Tibial artery (tissue), 4 donors: ENCODE results near the gene KIF26B.

ENCODE experiments used
- DNase-seq, 2 donors: peaks; one replicate each; pipeline ENCODE4 v3.0.0-alpha.2; 2019
- H3K27ac ChIP-seq, 2 donors: fragments of 200-600 bp; sonication (generic) in 1 of 2; 1 replicate in 1 of 2; 2 replicates in 1 of 2; pipeline ENCODE4 v1.5.1; 2018 to 2019; ENCODE audit warnings: mild to moderate bottlenecking in 1 of 2
- H3K27me3 ChIP-seq, 2 donors: fragments of 200-600 bp; sonication (generic) in 1 of 2; one replicate each; pipeline versions ENCODE4 v1.5.1 to v1.6.0; 2016 to 2019
- H3K36me3 ChIP-seq, 3 donors: fragments of 200-600 bp; sonication (generic) in 2 of 3; one replicate each; pipeline ENCODE4 v1.5.1; 2016 to 2019; ENCODE audit warnings: mild to moderate bottlenecking in 2 of 3
- H3K4me1 ChIP-seq, 4 donors: fragments of 200-600 bp; sonication (generic) in 2 of 4; 1 replicate in 3 of 4; 2 replicates in 1 of 4; pipeline ENCODE4 v1.5.1; 2016 to 2019
- H3K4me3 ChIP-seq, 2 donors: fragments of 200-600 bp; sonication (generic) in 1 of 2; 1 replicate in 1 of 2; 2 replicates in 1 of 2; pipeline ENCODE4 v1.5.1; 2018 to 2019; ENCODE audit warnings: mild to moderate bottlenecking in 2 of 2
- H3K9me3 ChIP-seq, 3 donors: fragments of 200-600 bp; sonication (generic) in 1 of 3; one replicate each; pipeline ENCODE4 v1.5.1; 2016 to 2019
- CTCF ChIP-seq, 2 experiments: fragments of 200-600 bp in 1 of 2; fragments of 450-650 bp in 1 of 2; IDR thresholded peaks; one replicate each; pipeline ENCODE4 v1.5.1; 2017 to 2019; ENCODE audit warnings: antibody characterized with exemption in 2 of 2, mild to moderate bottlenecking in 1 of 2, moderate library complexity in 1 of 2
- intact Hi-C: fragments of 100-400 bp; cut with DNase I; formaldehyde crosslinking; loops from one replicate; pipeline ENCODE4 v1.15.0; 2023; ENCODE audit warnings: low total_unique reads

The KIF26B gene

DNA sequence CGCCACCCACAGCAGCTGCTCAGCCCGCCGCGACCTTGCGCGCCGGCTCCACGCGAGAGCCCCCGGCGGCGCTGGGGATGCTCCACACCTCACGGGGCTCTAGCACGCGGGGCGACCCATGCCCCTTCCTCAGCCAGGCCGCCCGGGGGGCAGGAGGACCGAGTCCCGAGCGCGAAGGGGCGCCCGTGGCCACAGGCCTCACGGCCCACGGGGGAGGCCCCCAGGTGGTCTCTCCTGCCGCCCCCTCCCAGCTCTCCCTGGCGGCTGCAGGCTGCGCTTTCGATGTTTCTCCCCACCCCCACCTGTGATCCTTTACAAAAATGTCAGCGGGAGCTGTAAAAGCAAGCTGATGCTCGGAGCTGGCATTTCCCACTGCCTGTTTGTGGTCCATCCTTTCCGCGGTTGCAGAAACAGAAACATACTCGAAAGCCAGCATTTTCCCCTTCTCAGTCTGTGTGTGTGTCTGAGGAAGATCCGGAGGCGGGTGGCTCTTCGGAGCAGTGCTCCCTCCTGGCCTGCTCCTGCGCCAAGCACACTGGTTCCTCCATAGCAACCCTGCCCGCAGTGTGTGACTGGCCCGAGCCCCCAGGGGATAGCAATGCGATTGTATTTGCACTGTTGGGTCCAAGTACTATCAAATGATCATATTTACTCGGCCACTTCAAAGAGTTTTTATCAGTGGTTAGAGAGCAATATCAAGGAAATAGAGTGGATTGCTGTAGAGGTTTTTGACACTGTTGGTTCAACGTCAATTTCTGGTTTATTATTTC is 2.1 kb downstream of the KIF26B start:
- Histone ChIP-seq H3K27ac (no peak overlapping the region), H3K27me3 (peaks cover 0 to 57% of the 10 kb centered on the region in 2 donors), H3K9me3 (no peaks in the 10 kb centered on the region), H3K4me3 (peak overlapping the region; percentile 47 to 57), H3K36me3 (no peaks in the 10 kb centered on the region), H3K4me1 (peaks cover 7 to 44% (median 40%) of the 10 kb centered on the region in 4 donors)
- intact Hi-C loops, result loop anchor here (10.0 kb wide), 3 partner anchors 282 to 1338 kb away; no protein-coding TSS in a partner anchor
- no peak for TF ChIP-seq CTCF (IDR thresholded peaks at IDR 0.05)
- DNase-seq, result no peak

DNA sequence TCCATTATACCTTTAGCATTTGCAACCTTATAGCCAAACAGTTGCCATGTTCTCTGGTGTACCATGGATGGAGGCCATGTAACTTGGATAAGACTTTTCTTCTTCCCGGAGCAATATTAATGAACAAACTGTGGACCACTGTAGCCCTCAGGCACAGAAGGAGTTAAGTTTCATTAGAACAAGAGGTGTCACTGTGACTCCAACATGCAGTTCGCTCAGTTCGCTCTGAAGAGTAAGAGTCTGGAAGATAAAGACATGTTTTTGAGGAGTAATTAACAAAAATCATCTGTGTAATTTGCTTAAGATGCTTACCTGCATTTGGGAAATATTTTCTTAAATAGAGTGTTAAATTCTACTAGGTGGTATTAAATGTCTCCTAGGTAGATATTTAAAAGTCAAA is 4.1 kb downstream of the KIF26B start:
- DNase-seq, result no peak
- Histone ChIP-seq H3K27ac (no peak overlapping the region), H3K4me1 (peaks cover 7 to 34% (median 30%) of the 10 kb centered on the region in 4 donors), H3K9me3 (no peaks in the 10 kb centered on the region), H3K36me3 (no peaks in the 10 kb centered on the region), H3K4me3 (no peak overlapping the region), H3K27me3 (peaks cover 0 to 60% of the 10 kb centered on the region in 2 donors)
- intact Hi-C loops, result loop anchor here (10.0 kb wide), 3 partner anchors 284 to 1336 kb away; no protein-coding TSS in a partner anchor
- no peak for TF ChIP-seq CTCF (IDR thresholded peaks at IDR 0.05)

DNA sequence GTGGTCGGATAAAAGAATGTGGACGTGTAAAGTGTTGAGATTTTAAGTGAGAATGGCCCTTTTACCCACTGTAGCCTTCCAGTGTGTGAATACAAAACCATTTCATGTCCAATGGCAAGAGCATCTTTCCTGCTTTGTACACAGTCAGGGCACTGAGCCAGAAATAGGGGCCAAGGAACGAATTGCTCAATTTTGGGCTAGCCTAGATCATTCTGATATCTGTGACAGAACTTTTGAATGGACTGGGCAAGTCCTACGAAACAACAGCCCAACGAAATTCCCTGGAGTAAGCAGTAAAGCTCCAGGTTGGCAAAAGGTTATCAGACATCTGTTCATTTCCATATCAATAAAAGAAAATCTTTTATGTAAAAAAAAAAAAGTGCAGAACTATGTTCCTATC is 5.5 kb downstream of the KIF26B start:
- no peaks in the 10 kb centered on the region for H3K36me3 ChIP-seq
- H3K27ac ChIP-seq, result no peak overlapping the region
- H3K27me3 ChIP-seq, result peaks cover 0 to 60% of the 10 kb centered on the region in 2 donors
- no peak for TF ChIP-seq CTCF (IDR thresholded peaks at IDR 0.05)
- H3K4me1 ChIP-seq, result peaks cover 4 to 20% (median 18%) of the 10 kb centered on the region in 4 donors
- H3K4me3 ChIP-seq, result no peak overlapping the region
- intact Hi-C loops, result no loop called here
- no peaks in the 10 kb centered on the region for H3K9me3 ChIP-seq
- DNase-seq, result peak in 1 of 2 donors; percentile 56

DNA sequence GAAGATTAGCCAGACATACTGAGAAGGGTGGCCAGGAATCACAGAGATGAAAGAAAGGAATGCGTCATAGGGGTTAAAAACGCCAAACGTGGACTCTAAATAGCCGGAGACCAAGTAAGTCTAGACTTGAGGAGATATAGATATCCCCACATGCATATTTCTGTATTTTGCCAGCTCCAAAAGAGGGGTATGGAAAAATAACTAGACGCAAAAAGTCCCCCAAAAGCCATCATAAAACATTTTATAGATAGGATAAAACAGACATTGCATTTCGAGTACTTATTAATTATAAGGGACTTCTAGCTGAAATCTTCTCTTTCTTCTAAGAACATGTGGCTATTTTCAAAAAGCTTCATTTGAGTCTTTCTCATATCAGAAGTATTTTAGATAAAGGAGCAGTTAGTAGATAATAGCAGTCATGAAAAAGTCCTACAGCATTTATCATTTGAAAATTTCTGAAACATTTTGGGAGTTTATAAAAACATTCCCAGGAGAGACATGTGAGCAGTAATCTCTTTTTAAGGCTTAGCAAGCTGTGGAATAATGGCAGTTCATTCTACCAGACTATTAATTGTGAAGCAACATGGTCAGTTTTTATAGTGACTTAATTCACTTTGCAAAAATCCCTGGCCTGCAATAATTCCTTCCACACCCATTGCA is 6.1 kb downstream of the KIF26B start:
- DNase-seq, result no peak
- no peak overlapping the region for H3K27ac ChIP-seq
- peaks cover 0 to 14% (median 13%) of the 10 kb centered on the region in 4 donors for H3K4me1 ChIP-seq
- H3K9me3 ChIP-seq, result no peaks in the 10 kb centered on the region
- no peaks in the 10 kb centered on the region for H3K36me3 ChIP-seq
- intact Hi-C loops, result no loop called here
- H3K27me3 ChIP-seq, result peaks cover 0 to 58% of the 10 kb centered on the region in 2 donors
- no peak overlapping the region for H3K4me3 ChIP-seq
- no peak for TF ChIP-seq CTCF (IDR thresholded peaks at IDR 0.05)

DNA sequence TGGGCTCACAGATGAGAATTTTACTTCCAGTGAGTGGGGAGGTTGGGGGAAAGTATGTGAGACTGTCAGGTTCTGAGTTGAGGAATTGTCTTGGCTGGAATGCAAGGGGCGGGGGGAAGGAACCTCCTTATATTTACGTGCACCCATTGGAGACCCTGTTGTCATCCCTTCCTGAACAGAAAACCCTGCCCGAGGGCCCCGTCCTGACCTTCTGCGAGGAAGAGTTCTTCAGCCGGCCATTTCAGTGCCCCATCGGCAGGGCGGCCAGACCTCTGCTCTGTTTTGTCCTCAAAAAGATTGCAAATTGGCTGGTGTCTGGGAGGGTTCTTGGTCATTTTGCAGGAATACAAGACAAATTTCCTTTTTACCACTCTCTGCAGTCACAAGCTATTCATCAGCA is 7.1 kb downstream of the KIF26B start:
- no peak for DNase-seq
- Histone ChIP-seq H3K4me3 (no peak overlapping the region), H3K27me3 (peaks cover 0 to 51% of the 10 kb centered on the region in 2 donors), H3K9me3 (no peaks in the 10 kb centered on the region), H3K4me1 (peaks cover 0 to 4% (median 3%) of the 10 kb centered on the region in 4 donors), H3K36me3 (no peaks in the 10 kb centered on the region), H3K27ac (no peak overlapping the region)
- no peak for TF ChIP-seq CTCF (IDR thresholded peaks at IDR 0.05)
- intact Hi-C loops, result no loop called here
